Hematopoietic multipotent progenitor cell treated with erythropoietin and hydrocortisone succinate and interleukin-3 and kit ligand, for 17 days (in vitro differentiated cells): ENCODE data around the gene NFIC.
"Not testable (repeated sequence)": the region's sequence is repeated elsewhere in the genome, so short reads cannot be mapped to it uniquely, and the experiment has no call there.

Experiments used
- DNase-seq: peaks from one replicate; pipeline ENCODE4 v3.0.0-alpha.2; 2015; ENCODE audit warnings: low spot score

Gene NFIC

GRCh38 chr19:3338541-3339181, 27.7 kb upstream of the NFIC start:
- DNase-seq, result no peak

GRCh38 chr19:3340340-3340739, 26.0 kb upstream of the NFIC start:
- no peak for DNase-seq

- no peak for DNase-seq
Observed at GRCh38 chr19:3342246-3342645, 24.1 kb upstream of the NFIC start.

DNA sequence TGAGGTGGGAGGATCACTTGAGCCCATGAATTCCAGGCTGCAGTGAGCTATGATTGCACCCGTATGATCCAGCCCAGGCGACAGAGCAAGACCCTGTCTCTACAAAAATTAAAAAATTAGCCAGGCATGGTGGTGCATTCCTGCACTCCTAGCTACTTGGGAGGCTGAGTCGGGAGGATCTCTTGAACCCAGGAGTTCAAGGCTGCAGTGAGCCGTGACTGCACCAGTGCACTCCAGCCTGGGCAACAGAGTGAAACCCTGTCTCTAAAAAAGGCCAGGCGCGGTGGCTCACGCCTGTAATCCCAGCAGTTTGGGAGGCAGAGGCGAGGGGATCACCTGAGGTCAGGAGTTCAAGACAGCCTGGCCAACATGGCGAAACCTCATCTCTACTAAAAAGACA, 23.4 kb upstream of the NFIC start:
- DNase-seq, result not testable (repeated sequence)

GRCh38 chr19:3343619-3344502, 22.5 kb upstream of the NFIC start:
- DNase-seq, result no peak

GRCh38 chr19:3344608-3345598, 21.5 kb upstream of the NFIC start:
- no peak for DNase-seq

DNA sequence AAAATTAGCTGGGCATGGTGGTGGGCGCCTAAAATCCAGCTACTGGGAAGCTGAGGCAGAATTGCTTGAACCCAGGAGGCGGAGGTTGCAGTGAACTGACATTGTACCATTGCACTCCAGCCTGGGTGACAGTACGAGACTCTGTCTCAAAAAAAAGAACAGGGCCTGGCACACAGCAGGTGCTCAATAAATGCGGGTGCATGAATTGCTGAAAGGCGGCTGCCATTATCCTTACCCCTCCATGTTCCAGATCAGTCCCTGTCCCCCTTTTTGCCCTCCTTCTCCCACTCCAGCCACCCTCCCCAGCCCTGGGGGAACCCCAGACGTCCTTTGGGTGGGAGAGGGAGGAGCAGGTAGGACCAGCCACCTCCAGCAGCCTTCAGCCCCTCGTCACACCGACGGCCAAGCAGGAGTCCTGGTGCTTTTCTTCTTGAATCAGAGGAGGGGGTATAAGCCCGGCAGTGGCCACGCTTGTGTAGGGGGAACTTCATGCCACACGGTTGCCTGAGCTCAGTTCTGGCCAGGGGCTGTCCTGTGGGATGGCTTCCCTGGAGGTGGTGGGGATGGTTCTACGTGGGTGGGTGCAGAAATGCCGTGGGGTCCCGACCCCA, 20.4 kb upstream of the NFIC start:
- DNase-seq, result no peak

GRCh38 chr19:3346677-3347353, 19.6 kb upstream of the NFIC start:
- no peak for DNase-seq

DNA sequence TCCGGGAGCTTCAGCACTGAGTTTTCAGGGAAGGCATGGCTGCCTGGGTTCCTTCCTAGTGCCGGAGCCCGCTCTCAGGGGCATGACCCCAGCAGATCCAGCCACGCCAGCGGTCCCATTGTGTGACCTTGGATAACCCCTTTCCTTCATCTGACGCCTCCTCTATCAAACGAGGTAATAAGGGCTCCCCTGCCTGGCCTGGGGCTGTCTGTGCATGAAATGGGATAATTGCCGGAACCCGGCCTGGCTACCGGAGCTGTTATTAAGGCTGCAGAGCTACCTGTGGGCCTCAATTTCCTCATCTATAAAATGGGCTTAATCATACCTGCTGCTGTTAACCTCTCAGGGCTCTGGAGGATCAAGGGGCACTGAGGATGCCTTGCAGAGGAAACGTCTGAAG, 18.3 kb upstream of the NFIC start:
- no peak for DNase-seq

DNA sequence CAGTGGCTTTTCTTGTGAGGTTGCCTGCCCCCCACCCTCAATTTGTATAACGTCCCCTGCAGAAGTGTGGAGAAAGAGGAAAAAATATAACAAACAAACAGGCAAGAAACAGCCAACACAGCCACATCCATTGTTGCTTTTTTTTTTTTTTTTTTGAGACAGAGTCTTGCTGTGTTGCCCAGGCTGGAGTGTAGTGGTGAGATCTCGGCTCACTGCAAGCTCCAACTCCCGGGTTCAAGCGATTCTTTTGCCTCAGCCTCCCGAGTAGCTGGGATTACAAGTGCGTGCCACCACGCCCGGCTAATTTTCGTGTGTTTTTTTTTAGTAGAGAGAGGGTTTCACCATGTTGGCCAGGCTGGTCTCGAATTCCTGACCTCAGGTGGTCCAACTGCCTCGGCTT, 17.9 kb upstream of the NFIC start:
- not testable (repeated sequence) for DNase-seq

DNA sequence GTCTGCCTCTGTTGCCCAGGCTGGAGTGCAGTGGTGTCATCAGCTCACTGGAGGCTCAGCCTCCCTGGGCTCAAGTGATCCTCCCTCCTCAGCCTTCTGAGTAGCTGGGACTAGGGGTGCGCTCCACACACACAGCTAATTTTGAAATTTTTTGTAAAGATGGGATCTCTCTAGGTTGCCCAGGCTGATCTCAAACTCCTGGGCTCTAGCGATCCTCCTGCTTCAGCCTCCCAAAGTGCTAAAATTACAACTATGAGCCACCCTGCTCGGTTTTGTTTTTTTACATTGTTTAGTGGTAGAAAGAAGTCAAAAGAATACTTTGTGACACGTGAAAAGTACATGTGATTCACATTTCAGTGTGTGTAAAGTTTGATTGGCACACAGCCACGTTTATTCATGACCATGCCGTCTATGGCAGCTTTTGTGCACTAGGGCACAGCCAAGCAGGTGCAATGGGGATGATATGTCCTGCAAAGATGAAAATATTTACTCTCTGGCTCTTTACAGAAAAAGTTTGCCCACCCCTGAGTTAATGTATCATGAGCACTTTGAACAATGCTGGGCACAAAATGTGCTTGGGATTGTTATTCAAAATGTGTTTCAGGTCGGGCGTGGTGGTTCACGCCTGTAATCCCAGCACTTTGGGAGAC, 16.2 kb upstream of the NFIC start:
- DNase-seq, result no peak

- DNase-seq, result no peak
Observed at GRCh38 chr19:3351702-3352447, 14.5 kb upstream of the NFIC start.

- DNase-seq, result no peak
Observed at GRCh38 chr19:3353493-3353892, 12.9 kb upstream of the NFIC start.

GRCh38 chr19:3356805-3357204, 9.6 kb upstream of the NFIC start:
- no peak for DNase-seq

- no peak for DNase-seq
Observed at GRCh38 chr19:3357271-3357991, 9.0 kb upstream of the NFIC start.

GRCh38 chr19:3357992-3358688, 8.2 kb upstream of the NFIC start:
- DNase-seq, result no peak

DNA sequence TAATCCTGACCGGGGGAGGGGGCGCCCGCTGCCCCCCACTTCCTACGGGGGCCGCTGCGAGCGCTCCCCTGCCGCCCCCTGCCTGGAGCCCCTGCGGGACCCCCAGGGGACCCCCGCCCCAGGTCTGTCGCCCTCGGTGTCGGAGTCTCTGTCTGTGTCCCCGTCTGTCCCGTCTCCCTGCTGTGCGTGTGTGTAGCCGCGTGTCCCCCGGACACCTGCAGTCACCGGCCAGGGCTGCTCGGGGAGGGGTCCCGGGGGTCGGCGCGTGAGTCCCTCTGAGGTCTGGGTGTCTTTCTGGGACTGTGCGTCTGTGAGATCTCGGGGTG, 7.7 kb upstream of the NFIC start:
- no peak for DNase-seq

DNA sequence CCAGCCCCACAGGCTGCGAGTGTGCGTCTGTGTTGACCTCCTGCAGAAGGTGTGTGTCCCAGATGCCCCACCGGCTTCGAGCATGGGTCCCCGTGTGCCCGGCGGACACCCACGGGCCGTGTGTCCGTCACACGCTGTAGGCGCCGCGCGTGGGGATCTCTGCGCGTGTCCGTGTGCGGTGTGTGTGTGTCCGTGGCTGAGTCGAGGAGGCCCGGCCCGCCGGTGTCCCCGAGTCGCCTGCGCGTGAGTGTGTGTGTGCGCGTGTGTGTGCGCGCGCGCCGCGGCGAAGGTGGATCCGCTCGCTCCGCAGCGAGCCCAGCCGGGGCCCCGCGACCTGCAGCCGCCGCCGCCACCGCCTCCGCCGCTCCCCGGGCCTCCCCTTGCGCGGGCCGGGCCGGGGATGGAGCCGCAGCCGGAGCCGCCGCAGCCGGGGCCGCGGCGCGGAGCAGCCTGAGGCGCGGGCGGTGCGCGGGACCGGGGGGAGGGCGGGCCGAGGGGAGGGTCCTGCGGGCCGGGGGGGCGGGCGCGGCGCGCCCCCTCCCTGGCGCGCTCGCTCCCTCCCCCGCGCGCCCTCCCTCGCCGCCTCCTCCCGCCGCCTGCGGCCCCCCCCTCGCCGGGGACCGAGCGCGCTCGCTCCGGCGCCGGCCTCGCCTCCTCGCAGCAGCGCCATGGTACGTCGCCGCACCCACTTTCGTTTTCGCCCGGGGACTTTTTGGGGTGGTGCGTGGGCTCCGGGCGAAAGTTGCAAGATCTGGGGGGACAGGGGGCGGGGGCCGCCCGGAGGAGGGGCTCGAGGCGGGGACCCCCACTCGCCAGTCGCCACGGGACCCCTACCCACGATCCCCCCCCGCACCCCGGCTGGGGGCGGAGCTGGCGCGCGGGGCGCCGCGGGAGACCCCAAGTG, 7.1 kb upstream of the NFIC start:
- peak; percentile 15 for DNase-seq
